PC-3 (cell line): Measurements from ENCODE around the gene BHLHE40. TPM values are rescaled to one million over a fixed set of nuclear protein-coding genes. Genes with fewer than 3 reads are reported as not detected.

Experiments
- ATAC-seq: fragments of 200-7000 bp; cut with Tn5 transposase; 2 replicates; pipeline ENCODE4 v1.9.1; 2020; ENCODE audit warnings: mild to moderate bottlenecking, moderate library complexity
- BruUV-seq: library from RNA; stranded (reverse); fragments of 400-500 nt; replicated peaks from 2 replicates; lab custom pipeline; 2021; lab: Mats Ljungman, UMichigan
- CTCF ChIA-PET: fragments of 300-600 bp; sonication (Branson Sonifier 250); formaldehyde crosslinking; loops from one replicate; lab custom pipeline; 2022; ENCODE audit warnings: antibody characterized with exemption; lab: Charles Lee
- POLR2A ChIA-PET: fragments of 300-600 bp; sonication (Branson Sonifier 250); formaldehyde crosslinking; loops from one replicate; lab custom pipeline; 2022; ENCODE audit warnings: antibody characterized with exemption; ENCODE audit not compliant: unreplicated experiment; lab: Charles Lee
- DNase-seq: peaks from one replicate; pipeline ENCODE4 v3.0.0-alpha.2; 2015
- H2AFZ ChIP-seq: fragments of 300-600 bp; sonication (generic); 2 replicates; pipeline ENCODE4 v1.6.0; 2016; ENCODE audit warnings: antibody characterized with exemption, low read length
- H3F3A ChIP-seq: fragments of 300-600 bp; sonication (generic); one replicate; pipeline ENCODE4 v1.6.0; 2017; ENCODE audit warnings: antibody characterized with exemption, low read length, control low read depth, mild to moderate bottlenecking; ENCODE audit not compliant: unreplicated experiment
- H3K27ac ChIP-seq: fragments of 300-600 bp; sonication (generic); 2 replicates; pipeline ENCODE4 v1.5.1; 2016; ENCODE audit warnings: mild to moderate bottlenecking, low read length
- H3K27me3 ChIP-seq: fragments of 300-600 bp; sonication (generic); 2 replicates; pipeline ENCODE4 v1.6.1; 2016; ENCODE audit warnings: low read length, mixed read lengths
- H3K36me3 ChIP-seq: fragments of 300-600 bp; sonication (generic); 2 replicates; pipeline ENCODE4 v1.6.1; 2016; ENCODE audit warnings: low read depth, mixed run types, low read length, mixed read lengths
- H3K4me1 ChIP-seq: fragments of 300-600 bp; sonication (generic); 2 replicates; pipeline ENCODE4 v1.5.1; 2016; ENCODE audit warnings: low read length; ENCODE audit not compliant: insufficient read depth
- H3K4me2 ChIP-seq: fragments of 300-600 bp; sonication (generic); 2 replicates; pipeline ENCODE4 v1.6.0; 2016; ENCODE audit warnings: low read length
- H3K4me3 ChIP-seq: fragments of 300-600 bp; sonication (generic); 2 replicates; pipeline ENCODE4 v1.5.1; 2016; ENCODE audit warnings: mild to moderate bottlenecking, low read length, mixed read lengths
- H3K79me2 ChIP-seq: fragments of 300-600 bp; sonication (generic); 2 replicates; pipeline ENCODE4 v1.6.1; 2017; ENCODE audit warnings: low read length, mixed read lengths
- H3K9ac ChIP-seq: fragments of 300-600 bp; sonication (generic); 2 replicates; pipeline ENCODE4 v1.6.0; 2016; ENCODE audit warnings: mild to moderate bottlenecking, low read length
- H3K9me2 ChIP-seq: fragments of 300-600 bp; sonication (generic); replicated peaks from 2 replicates; pipeline ENCODE4 v1.6.1; 2016; ENCODE audit warnings: mixed run types, low read length, mixed read lengths
- H3K9me3 ChIP-seq: fragments of 300-600 bp; sonication (generic); 2 replicates; pipeline ENCODE4 v1.6.1; 2016; ENCODE audit warnings: low read length, mixed read lengths
- H4K20me1 ChIP-seq: fragments of 300-600 bp; sonication (generic); 2 replicates; pipeline ENCODE4 v1.6.1; 2016; ENCODE audit warnings: low read length, mixed read lengths
- CTCF ChIP-seq: fragments of 300-600 bp; sonication (generic); conservative IDR thresholded peaks from 2 replicates; pipeline ENCODE4 v1.5.1; 2017; ENCODE audit warnings: antibody characterized with exemption, low read depth, mild to moderate bottlenecking, low read length
- EZH2 ChIP-seq: fragments of 300-600 bp; sonication (generic); IDR thresholded peaks from one replicate; pipeline ENCODE4 v1.6.1; 2017; ENCODE audit warnings: antibody characterized with exemption, mild to moderate bottlenecking, low read length; ENCODE audit not compliant: unreplicated experiment
- EZH2phosphoT487 ChIP-seq: fragments of 300-600 bp; sonication (generic); IDR thresholded peaks from 2 replicates; pipeline ENCODE4 v1.6.1; 2018; ENCODE audit warnings: mild to moderate bottlenecking, antibody characterized with exemption, low read length, borderline replicate concordance
- intact Hi-C: fragments of 100-400 bp; cut with micrococcal nuclease; formaldehyde crosslinking; loops from 2 replicates; pipeline ENCODE4 v1.9.0; 2023
- total RNA-seq: library from RNA; depleted of rRNA; stranded (reverse); fragments of >200 nt; gene quantifications from 2 replicates; pipeline ENCODE4 v1.2.3, GENCODE V29; 2014

The BHLHE40 gene
- total RNA-seq, 1 experiment from 2014 or later: 256 TPM

GRCh38 chr3:4986782-4987537 lies 7.7 kb downstream of the BHLHE40 start:
- intact Hi-C loops: loop anchor here (1.0 to 10.0 kb wide), 4 partner anchors 34 to 572 kb away; partner anchors contain the start of gene EDEM1
- peak overlapping the region; percentile 35; the same call in 1 of the 2 replicates for H3K4me3 ChIP-seq
- H3F3A ChIP-seq: peaks cover 7% of the 10 kb centered on the region
- no peaks in the 10 kb centered on the region for H3K9me3 ChIP-seq
- no peak overlapping the region for H2AFZ ChIP-seq
- H4K20me1 ChIP-seq: peaks cover 25% of the 10 kb centered on the region
- CTCF ChIA-PET: interaction anchor here (0.6 to 1.3 kb wide), 5 partner anchors 11 to 275 kb away, joined by 3 to 7 read pairs (median 5); no protein-coding TSS in a partner anchor
- peaks cover 25% of the 10 kb centered on the region for H3K36me3 ChIP-seq
- TF ChIP-seq EZH2phosphoT487: peak; percentile 99
- TF ChIP-seq EZH2: no peak
- TF ChIP-seq CTCF: 0 out of 2 replicates have a peak, but pooled peaks have one; percentile 25
- no TSS peak for BruUV-seq
- H3K4me2 ChIP-seq: peak overlapping the region; percentile 74
- peaks cover 27% of the 10 kb centered on the region for H3K79me2 ChIP-seq
- POLR2A ChIA-PET: interaction anchor here (0.6 to 5.3 kb wide), 5 partner anchors 8 to 266 kb away, joined by 3 to 79 read pairs (median 5); no protein-coding TSS in a partner anchor
- H3K27ac ChIP-seq: peak overlapping the region; percentile 90
- ATAC-seq: peak; percentile 69
- H3K9me2 ChIP-seq: no peaks in the 10 kb centered on the region
- H3K27me3 ChIP-seq: no peaks in the 10 kb centered on the region
- peak; percentile 98 for DNase-seq
- peaks cover 63% of the 10 kb centered on the region for H3K4me1 ChIP-seq
- H3K9ac ChIP-seq: peak overlapping the region; percentile 98

- intact Hi-C loops: loop anchor here (1.0 to 10.0 kb wide), 4 partner anchors 34 to 573 kb away; partner anchors contain the start of gene EDEM1
- peak overlapping the region; percentile 74 for H3K4me2 ChIP-seq
- H3K9me3 ChIP-seq: no peaks in the 10 kb centered on the region
- CTCF ChIA-PET: interaction anchor here (0.6 to 1.0 kb wide), 3 partner anchors 34 to 276 kb away, joined by 5 to 7 read pairs (median 6); no protein-coding TSS in a partner anchor
- TF ChIP-seq EZH2: no peak
- H3K9me2 ChIP-seq: no peaks in the 10 kb centered on the region
- H4K20me1 ChIP-seq: peaks cover 17% of the 10 kb centered on the region
- no TSS peak for BruUV-seq
- peak overlapping the region; percentile 90 for H3K27ac ChIP-seq
- peaks cover 19% of the 10 kb centered on the region for H3K79me2 ChIP-seq
- peaks cover 59% of the 10 kb centered on the region for H3K4me1 ChIP-seq
- H3F3A ChIP-seq: peaks cover 7% of the 10 kb centered on the region
- H3K9ac ChIP-seq: peak overlapping the region; percentile 62
- no peaks in the 10 kb centered on the region for H3K27me3 ChIP-seq
- POLR2A ChIA-PET: interaction anchor here (0.6 to 5.3 kb wide), 4 partner anchors 8 to 266 kb away, joined by 4 to 79 read pairs (median 8); no protein-coding TSS in a partner anchor
- no peak overlapping the region for H2AFZ ChIP-seq
- H3K4me3 ChIP-seq: peak overlapping the region; percentile 3; the same call in 1 of the 2 replicates
- H3K36me3 ChIP-seq: peaks cover 17% of the 10 kb centered on the region
- ATAC-seq (no peak), DNase-seq (no peak)
Observed at GRCh38 chr3:4987538-4988296, 8.5 kb downstream of the BHLHE40 start.
